ENCODE measurements around the gene EVA1A.

The EVA1A gene

GRCh38 chr2:75466708-75467311 lies 93.9 kb downstream of the EVA1A start:
- no peaks in the 10 kb centered on the region for H3K36me3 ChIP-seq (ENCODE audit: insufficient read depth)

GRCh38 chr2:75465317-75465984 lies 95.3 kb downstream of the EVA1A start:
- TF ChIP-seq CTCF (conservative IDR thresholded peaks at IDR 0.05; ENCODE audit: low read depth, low read length) = no peak
- H3K27ac ChIP-seq = no peak overlapping the region
- H3K36me3 ChIP-seq (ENCODE audit: insufficient read depth) = no peaks in the 10 kb centered on the region
- no peak overlapping the region for H3K4me2 ChIP-seq
- no peaks in the 10 kb centered on the region for H3K4me1 ChIP-seq (ENCODE audit: low read depth, poor library complexity, severe bottlenecking)
- no peaks in the 10 kb centered on the region for H4K20me1 ChIP-seq (ENCODE audit: insufficient read depth)
- H2AFZ ChIP-seq (ENCODE audit: low read depth) = no peak overlapping the region
- H3K79me2 ChIP-seq (ENCODE audit: insufficient read depth, low read depth) = no peaks in the 10 kb centered on the region
- no peak overlapping the region for H3K4me3 ChIP-seq (IDR thresholded peaks at IDR 0.05; ENCODE audit: insufficient read depth, low read depth, low read length)
- H3K9ac ChIP-seq = no peak overlapping the region
- H3K27me3 ChIP-seq (ENCODE audit: insufficient read depth, low read depth) = no peaks in the 10 kb centered on the region

More at GRCh38 chr2:75466708-75467311, 93.9 kb downstream of the EVA1A start:
- Histone ChIP-seq H3K4me3 (IDR thresholded peaks at IDR 0.05; ENCODE audit: insufficient read depth, low read depth, low read length) (no peak overlapping the region), H4K20me1 (ENCODE audit: insufficient read depth) (no peaks in the 10 kb centered on the region), H3K4me1 (ENCODE audit: low read depth, poor library complexity, severe bottlenecking) (no peaks in the 10 kb centered on the region), H3K79me2 (ENCODE audit: insufficient read depth, low read depth) (no peaks in the 10 kb centered on the region), H3K9ac (no peak overlapping the region), H3K27ac (no peak overlapping the region), H2AFZ (ENCODE audit: low read depth) (no peak overlapping the region), H3K27me3 (ENCODE audit: insufficient read depth, low read depth) (no peaks in the 10 kb centered on the region), H3K4me2 (no peak overlapping the region)
- TF ChIP-seq CTCF (conservative IDR thresholded peaks at IDR 0.05; ENCODE audit: low read depth, low read length) = peak; percentile 70

GRCh38 chr2:75464348-75464946 lies 96.3 kb downstream of the EVA1A start:
- Histone ChIP-seq H3K9ac (no peak overlapping the region), H2AFZ (ENCODE audit: low read depth) (no peak overlapping the region), H4K20me1 (ENCODE audit: insufficient read depth) (no peaks in the 10 kb centered on the region), H3K4me2 (no peak overlapping the region), H3K79me2 (ENCODE audit: insufficient read depth, low read depth) (no peaks in the 10 kb centered on the region), H3K4me1 (ENCODE audit: low read depth, poor library complexity, severe bottlenecking) (no peaks in the 10 kb centered on the region), H3K36me3 (ENCODE audit: insufficient read depth) (no peaks in the 10 kb centered on the region), H3K4me3 (IDR thresholded peaks at IDR 0.05; ENCODE audit: insufficient read depth, low read depth, low read length) (no peak overlapping the region), H3K27me3 (ENCODE audit: insufficient read depth, low read depth) (no peaks in the 10 kb centered on the region), H3K27ac (no peak overlapping the region)
- TF ChIP-seq CTCF (conservative IDR thresholded peaks at IDR 0.05; ENCODE audit: low read depth, low read length) = peak; percentile 82

- no peaks in the 10 kb centered on the region for H3K4me1 ChIP-seq (ENCODE audit: low read depth, poor library complexity, severe bottlenecking)
- H3K4me3 ChIP-seq (IDR thresholded peaks at IDR 0.05; ENCODE audit: insufficient read depth, low read depth, low read length) = no peak overlapping the region
- H3K36me3 ChIP-seq (ENCODE audit: insufficient read depth) = no peaks in the 10 kb centered on the region
- TF ChIP-seq CTCF (conservative IDR thresholded peaks at IDR 0.05; ENCODE audit: low read depth, low read length) = no peak
- H3K27ac ChIP-seq = no peak overlapping the region
- H3K79me2 ChIP-seq (ENCODE audit: insufficient read depth, low read depth) = no peaks in the 10 kb centered on the region
- no peak overlapping the region for H3K4me2 ChIP-seq
- H3K27me3 ChIP-seq (ENCODE audit: insufficient read depth, low read depth) = no peaks in the 10 kb centered on the region
- no peak overlapping the region for H2AFZ ChIP-seq (ENCODE audit: low read depth)
- no peak overlapping the region for H3K9ac ChIP-seq
- H4K20me1 ChIP-seq (ENCODE audit: insufficient read depth) = no peaks in the 10 kb centered on the region
These were observed 98.0 kb downstream of the EVA1A start for GRCh38 chr2:75462721-75463120.

All from KMS-11 (cell line).